Measurements from ENCODE around the gene RABGAP1.

- TF ChIP-seq CTCF (IDR thresholded peaks at IDR 0.05) (no peak), POLR2A (IDR thresholded peaks at IDR 0.05) (no peak)
Measured at GRCh38 chr9:123074628-123075027, 133.8 kb downstream of the RABGAP1 start.

Measured in testis (tissue), 2 donors.